GM19025 (cell line): ENCODE measurements around the gene SRSF1.
A peak's percentile ranks its signal among the peaks of the same experiment; 100 is the strongest.
"Not testable (repeated sequence)": the region's sequence is repeated elsewhere in the genome, so short reads cannot be mapped to it uniquely, and the experiment has no call there.

Experiments used
- ATAC-seq: cut with Tn5 transposase; IDR thresholded peaks from one replicate; pipeline ENCODE4 v1.9.1; 2021; ENCODE audit warnings: mild to moderate bottlenecking, low read depth, moderate library complexity; ENCODE audit not compliant: unreplicated experiment

Gene SRSF1

GRCh38 chr17:58006924-58007780 is at the start of gene SRSF1:
Gene SRSF1, minus strand, starts transcription at chr17:58007246. Its CDS starts 109 bp downstream, at chr17:58007137.
- peak; percentile 77 for ATAC-seq

- ATAC-seq: no peak
These were observed 49.4 kb upstream of the SRSF1 start for GRCh38 chr17:58056476-58056875.

DNA sequence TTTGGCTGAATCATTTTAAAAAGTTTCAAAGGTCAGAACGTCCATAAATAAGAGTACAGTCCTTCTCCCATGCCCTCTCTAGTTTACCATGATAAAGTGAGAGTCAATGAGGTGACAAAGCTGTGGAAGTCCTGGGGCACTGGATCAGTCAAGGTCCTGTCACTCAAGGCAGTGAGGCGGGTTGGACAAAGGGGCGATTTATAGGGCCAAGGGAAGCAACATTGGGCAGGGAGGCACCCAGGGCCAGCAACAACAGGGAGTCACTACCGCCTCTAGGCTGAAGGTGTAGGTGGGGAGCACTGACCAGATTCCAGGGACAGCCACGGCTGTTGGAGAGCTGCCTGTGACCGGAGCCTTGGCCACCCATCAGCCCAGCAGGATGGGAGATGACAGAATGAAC is 47.6 kb upstream of the SRSF1 start:
- ATAC-seq: no peak

GRCh38 chr17:58052945-58053715 is 46.1 kb upstream of the SRSF1 start:
- ATAC-seq: no peak

GRCh38 chr17:58052407-58052806 is 45.4 kb upstream of the SRSF1 start:
- no peak for ATAC-seq

- no peak for ATAC-seq
These were observed 44.4 kb upstream of the SRSF1 start for GRCh38 chr17:58051468-58051867.

DNA sequence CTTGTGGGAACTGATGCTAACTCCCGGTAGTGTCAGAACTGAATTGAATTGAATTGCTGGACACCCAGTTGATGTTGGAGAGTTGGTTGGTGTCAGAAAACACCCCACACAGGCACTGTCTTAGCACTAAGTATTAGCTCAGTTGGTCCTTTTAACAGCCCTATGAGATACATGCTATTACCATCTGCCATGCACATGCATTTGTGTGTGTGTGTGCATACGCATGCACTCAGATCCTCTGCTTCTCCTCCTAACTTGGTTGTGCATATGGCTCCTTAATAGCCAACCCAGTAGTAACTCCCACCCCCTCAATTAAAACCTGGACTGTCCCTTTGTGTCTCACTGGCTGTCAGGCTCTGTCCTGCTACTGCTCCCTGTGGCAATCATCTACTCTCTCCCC is 43.9 kb upstream of the SRSF1 start:
- no peak for ATAC-seq

DNA sequence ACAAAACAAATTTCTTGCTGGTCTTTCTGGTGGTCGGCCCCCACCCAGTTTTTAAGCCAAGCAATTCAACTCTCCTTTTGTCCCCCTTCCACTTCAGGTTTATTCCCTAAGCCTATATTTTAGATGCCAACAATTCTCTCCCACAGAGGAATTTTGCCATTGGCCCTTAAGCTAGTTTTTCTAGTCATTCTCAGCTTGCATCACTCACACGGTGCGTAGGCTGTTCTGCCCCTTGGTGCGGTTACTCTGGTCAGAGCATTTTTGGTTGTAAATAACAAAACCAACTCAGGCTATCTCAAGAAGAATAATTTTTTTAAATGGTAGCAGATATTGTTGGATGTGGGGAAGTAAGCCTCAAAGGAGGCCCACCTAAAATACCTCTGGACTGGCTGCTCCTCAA is 42.5 kb upstream of the SRSF1 start:
- ATAC-seq: no peak

- no peak for ATAC-seq
These were observed 40.5 kb upstream of the SRSF1 start for GRCh38 chr17:58047376-58048150.

DNA sequence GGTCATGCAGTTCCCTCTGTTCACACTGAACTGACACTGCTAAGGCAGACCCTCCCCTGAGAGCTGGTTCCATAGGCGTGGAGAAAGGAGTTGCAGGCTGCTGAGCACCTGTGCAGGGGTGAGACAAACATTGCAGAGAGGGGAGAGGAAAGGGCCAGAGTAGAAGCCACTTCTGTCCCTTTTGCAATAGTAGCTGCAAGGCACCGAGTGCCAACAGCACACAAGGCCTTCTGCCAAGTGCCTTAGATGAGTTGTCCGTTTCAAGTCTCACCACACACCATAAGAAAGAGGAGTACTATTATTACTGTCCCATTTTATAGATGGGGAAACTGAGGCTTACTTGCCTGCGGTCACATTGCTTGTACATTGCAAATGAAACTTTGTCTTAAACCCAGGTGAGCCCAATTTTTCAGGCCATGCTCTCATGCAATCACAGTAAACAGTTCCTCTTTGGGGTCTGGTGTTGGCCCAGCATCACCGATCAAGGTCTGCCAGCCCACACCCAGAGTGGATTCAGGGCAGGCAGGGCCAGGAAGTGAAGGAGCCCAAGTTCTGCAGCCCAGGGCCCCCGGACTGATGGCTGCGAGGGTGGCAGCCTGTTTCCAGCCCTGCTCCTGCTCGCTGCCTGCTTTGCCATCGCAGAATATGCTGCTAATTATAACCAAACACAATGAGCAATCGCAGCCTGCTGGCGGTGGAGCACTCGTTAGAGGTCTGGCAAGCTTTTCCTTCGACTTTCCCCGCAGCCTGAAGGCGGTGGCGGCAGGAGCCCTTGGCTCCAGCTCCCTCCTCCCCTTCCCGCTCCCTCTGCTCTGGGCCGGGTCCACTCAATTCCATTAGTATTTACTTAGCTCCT is 39.4 kb upstream of the SRSF1 start:
- no peak for ATAC-seq

- not testable (repeated sequence) for ATAC-seq
These were observed 37.2 kb upstream of the SRSF1 start for GRCh38 chr17:58044256-58044655.

DNA sequence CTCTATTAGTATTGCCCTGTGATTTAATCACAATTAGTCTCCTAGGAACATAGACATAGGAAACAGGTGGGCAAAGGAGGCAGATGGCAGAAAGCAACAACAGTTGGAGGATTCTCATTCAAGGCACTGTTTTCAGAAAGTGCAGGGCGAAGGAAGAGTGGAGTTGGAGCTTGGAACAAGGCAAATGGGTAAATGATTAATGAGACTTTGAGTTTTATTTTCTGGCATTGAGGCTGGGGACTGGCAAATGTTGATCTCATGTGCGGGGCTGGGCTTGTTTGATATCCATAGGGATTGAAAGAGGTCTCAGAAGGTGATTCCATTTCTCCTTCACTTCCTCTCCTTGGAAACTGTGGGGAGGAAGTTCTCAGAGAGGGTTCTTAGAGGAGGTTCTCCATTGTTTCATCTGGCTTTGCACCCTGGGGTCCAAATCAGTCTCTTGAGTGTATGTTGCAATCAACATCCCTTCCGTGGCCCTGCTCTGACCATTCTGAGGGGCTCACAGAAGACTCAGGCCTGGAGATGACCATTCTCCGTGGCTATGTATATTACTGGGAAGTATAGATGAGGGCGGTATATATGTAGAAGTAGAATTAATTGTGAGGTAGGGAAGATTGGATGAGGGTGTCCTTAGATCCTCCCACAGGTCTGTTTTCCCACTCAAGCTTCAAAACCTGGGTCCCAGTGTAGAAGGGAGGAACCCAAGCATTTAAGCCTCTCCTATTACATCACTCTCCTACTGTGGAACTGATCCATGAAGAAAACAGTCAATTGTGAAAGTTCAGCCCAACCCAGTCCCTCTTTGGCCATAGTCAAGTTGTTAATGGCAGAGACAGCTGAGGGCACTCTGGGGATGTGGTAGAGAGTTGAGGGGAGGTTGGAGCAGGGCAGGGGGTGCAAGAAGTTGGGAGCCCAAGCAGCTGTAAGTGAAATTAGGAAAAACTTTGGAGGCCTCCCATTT is 36.5 kb upstream of the SRSF1 start:
- ATAC-seq: no peak

- no peak for ATAC-seq
These were observed 34.1 kb upstream of the SRSF1 start for GRCh38 chr17:58041161-58041560.

DNA sequence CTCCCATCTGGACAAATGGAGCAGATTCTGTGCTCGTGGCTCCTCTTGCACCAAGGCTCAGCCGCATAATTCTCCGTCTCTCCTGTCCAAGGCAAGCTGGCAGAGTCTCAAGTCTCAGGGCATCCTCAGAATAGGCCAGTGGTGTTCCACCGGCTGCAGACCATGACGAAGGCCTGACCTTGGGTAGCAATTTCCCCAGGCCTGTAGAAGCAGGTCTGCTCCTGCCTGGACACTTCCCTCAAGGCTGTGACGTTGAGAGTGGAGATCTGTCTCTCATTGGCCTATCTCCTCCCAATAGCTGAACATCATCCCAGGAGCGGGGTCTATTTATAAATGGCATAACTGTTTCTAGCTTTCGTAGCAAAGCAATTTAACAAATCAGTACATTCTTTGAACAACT is 33.3 kb upstream of the SRSF1 start:
- ATAC-seq: no peak

DNA sequence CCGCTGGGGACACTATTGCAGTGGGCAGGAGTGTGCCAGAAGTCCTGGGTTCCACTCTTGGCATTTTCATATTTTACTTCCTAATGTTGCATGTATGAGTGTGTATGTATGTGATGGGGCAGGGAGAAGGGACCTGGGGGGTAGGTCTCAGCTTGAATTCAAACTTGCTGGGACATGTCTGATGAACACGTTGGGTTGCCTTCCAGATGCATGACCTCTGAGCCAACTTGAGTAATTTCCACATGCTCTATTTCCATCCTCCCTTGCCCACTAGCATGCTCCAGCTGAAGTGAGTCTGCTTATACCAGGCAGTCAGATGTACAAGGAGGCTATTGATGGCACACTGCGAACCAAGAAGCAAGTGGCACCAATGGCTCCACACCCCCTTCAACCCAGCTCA is 32.9 kb upstream of the SRSF1 start:
- no peak for ATAC-seq

DNA sequence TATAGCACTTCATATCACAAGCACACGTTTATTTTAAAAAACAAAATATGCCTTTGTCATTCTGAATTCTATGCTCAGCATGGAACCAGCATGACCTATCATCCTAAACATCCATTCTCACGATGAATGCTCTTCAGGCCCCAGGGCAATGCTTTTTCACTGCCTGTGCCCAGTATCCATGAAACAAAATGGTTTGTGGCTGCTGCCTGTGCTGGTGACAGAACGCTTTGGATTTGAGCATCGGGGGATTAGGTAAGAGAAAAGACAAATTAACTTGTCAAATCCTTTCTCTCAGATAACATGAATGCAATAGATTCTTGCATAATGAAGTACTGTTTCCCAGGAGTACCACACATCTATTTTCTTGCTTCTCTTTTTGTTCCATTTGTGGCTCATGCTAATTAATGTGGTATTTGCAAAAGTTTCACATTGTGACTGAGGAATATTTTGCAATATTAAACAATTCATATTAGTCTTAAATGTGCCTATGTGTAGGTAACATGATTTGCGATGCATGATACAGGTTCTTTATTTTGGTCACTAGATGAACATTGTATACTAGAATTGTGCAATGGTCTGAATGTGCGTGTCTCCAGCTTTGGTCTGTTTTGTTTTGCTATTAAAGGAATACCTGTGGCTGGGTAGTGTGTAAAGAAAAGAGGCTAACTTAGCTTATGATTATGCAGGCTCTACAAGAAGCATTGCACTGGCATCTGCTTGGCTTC is 25.8 kb upstream of the SRSF1 start:
- no peak for ATAC-seq

DNA sequence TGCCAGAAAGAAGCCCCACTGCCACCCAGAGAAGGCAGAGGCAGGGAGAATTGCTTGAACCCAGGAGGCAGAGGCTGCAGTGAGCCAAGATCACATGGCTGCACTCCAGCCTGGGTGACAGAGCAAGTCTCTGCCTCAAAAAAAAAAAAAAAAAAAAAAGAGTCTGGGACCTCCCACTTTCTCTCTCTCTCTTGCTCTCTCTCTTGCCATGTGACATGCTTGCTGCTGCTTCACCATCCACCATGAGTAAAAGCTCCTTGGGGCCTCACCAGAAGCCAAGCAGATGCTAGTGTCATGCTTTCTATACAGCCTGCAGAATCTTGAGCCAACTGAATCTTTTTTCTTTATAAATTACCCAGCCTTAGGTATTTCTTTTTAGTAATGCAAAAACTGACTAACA is 21.5 kb upstream of the SRSF1 start:
- ATAC-seq: no peak

DNA sequence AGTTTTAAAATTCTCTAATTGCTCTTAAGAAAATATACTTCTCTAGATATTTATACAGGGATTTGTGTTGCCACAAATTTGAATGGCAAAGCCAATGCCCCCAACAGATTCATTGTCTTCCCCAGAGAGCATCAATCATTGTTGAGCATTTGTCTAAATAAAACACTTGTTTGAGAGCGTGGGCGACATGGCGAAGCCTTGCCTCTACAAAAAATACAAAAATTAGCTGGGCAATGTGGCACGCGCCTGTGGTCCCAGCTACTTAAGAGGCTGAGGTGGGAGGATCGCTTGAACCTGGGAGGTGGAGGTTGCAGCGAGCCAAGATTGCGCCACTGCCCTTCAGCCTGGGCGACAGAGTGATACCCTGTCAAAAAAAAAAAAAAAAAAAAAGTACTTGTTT is 13.4 kb upstream of the SRSF1 start:
- ATAC-seq: no peak
